ENCODE results near the gene KRT85. TPM values are rescaled to one million over a fixed set of nuclear protein-coding genes. Genes with fewer than 3 reads are reported as not detected.

Gene KRT85
- total and polyA plus RNA-seq, 2 of the 4 experiments (the other 2 are of a cell fraction) = not detected

DNA sequence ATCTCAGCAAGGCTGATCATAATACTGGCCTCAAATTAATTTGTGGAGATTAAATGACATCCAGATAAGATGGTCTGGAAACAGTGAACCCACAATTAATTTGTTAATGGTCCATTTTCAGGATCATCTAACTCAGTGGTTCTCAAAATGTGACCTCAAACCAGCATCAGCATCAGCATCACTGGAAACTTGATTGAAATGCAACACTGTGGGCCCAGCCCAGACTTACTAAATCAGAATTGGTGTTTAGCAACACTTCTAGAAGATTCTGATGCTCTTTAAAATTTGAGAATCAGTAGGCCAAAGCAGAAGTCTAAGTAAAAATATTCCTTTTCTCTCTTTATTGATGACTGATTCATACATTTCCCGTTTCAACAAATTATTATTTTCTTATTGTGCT, 49.5 kb upstream of the KRT85 start:
- ChIA-PET CTCF (no interaction called here), POLR2A (ENCODE audit: unreplicated experiment) (no interaction called here)
- Histone ChIP-seq H3K36me3 (ENCODE audit: control insufficient read depth, insufficient read depth, low read length) (no peaks in the 10 kb centered on the region), H3K4me2 (ENCODE audit: low read depth, low read length) (no peak overlapping the region), H4K20me1 (ENCODE audit: insufficient read depth, low read length) (no peaks in the 10 kb centered on the region), H3K14ac (replicated peaks; ENCODE audit: low read depth, low read length) (no peak overlapping the region), H3K4ac (ENCODE audit: low read depth, low read length) (no peak overlapping the region), H3K27me3 (ENCODE audit: control insufficient read depth, insufficient read depth, low read length) (peaks cover 10% of the 10 kb centered on the region), H4K5ac (ENCODE audit: low read depth, low read length) (no peak overlapping the region), H3K27ac (ENCODE audit: insufficient read depth, low read length) (no peak overlapping the region), H2AK5ac (ENCODE audit: low read depth, low read length) (no peak overlapping the region), H3K18ac (ENCODE audit: low read depth, low read length) (no peak overlapping the region), H3K56ac (ENCODE audit: extremely low read depth, insufficient read depth, low read length) (no peak overlapping the region), H3K23ac (ENCODE audit: low read depth, low read length) (no peak overlapping the region), H3K9ac (ENCODE audit: low read depth, low read length) (no peak overlapping the region), H2BK5ac (ENCODE audit: low read depth, low read length, poor library complexity, severe bottlenecking) (no peak overlapping the region), H2AK9ac (replicated peaks; ENCODE audit: low read depth, low read length, poor library complexity) (no peak overlapping the region), H4K91ac (ENCODE audit: insufficient read depth, low read depth, low read length) (no peak overlapping the region), H3K9me3 (ENCODE audit: control insufficient read depth, insufficient read depth, low read length) (no peaks in the 10 kb centered on the region), H2BK20ac (ENCODE audit: low read depth, low read length) (no peak overlapping the region), H3K9me1 (ENCODE audit: insufficient read depth, low read length) (peaks cover 6% of the 10 kb centered on the region; the same call in 1 of the 2 replicates), H3K4me1 (ENCODE audit: control insufficient read depth, insufficient read depth, low read length) (no peaks in the 10 kb centered on the region), H3K4me3 (ENCODE audit: insufficient read depth, low read depth, low read length) (no peak overlapping the region), H2AFZ (replicated peaks; ENCODE audit: low read length, poor library complexity) (no peak overlapping the region), H2BK15ac (ENCODE audit: low read depth, low read length) (no peak overlapping the region), H3K79me1 (ENCODE audit: low read depth in 1 of 2, low read length in 2 of 2) (no peaks in the 10 kb centered on the region), H2BK120ac (ENCODE audit: low read depth, low read length) (no peak overlapping the region), H4K8ac (ENCODE audit: low read depth in 2 of 2, low read length in 2 of 2) (no peak overlapping the region)
- in situ Hi-C loops (cut with MboI; ENCODE audit: low sequenced_read_pairs) = no loop called here
- ATAC-seq (ENCODE audit: low read depth) (no peak), DNase-seq (no peak)
- intact Hi-C loops (cut with micrococcal nuclease) = no loop called here
- BruUV-seq (replicated peaks) = no TSS peak
- TF ChIP-seq, protein P1, sequence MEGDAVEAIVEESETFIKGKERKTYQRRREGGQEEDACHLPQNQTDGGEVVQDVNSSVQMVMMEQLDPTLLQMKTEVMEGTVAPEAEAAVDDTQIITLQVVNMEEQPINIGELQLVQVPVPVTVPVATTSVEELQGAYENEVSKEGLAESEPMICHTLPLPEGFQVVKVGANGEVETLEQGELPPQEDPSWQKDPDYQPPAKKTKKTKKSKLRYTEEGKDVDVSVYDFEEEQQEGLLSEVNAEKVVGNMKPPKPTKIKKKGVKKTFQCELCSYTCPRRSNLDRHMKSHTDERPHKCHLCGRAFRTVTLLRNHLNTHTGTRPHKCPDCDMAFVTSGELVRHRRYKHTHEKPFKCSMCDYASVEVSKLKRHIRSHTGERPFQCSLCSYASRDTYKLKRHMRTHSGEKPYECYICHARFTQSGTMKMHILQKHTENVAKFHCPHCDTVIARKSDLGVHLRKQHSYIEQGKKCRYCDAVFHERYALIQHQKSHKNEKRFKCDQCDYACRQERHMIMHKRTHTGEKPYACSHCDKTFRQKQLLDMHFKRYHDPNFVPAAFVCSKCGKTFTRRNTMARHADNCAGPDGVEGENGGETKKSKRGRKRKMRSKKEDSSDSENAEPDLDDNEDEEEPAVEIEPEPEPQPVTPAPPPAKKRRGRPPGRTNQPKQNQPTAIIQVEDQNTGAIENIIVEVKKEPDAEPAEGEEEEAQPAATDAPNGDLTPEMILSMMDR (conservative IDR thresholded peaks at IDR 0.05; ENCODE audit: low read depth, low read length) = no peak
- TF ChIP-seq NFE2L2 (IDR thresholded peaks at IDR 0.05; ENCODE audit: low read depth, low read length) (no peak), MAFK (IDR thresholded peaks at IDR 0.05; ENCODE audit: low read depth, low read length) (no peak), FOS (IDR thresholded peaks at IDR 0.05; ENCODE audit: low read depth, low read length) (no peak), RCOR1 (IDR thresholded peaks at IDR 0.05; ENCODE audit: insufficient replicate concordance, low read length) (no peak), CHD1 (IDR thresholded peaks at IDR 0.05; ENCODE audit: low read depth, low read length) (no peak), BHLHE40 (IDR thresholded peaks at IDR 0.05; ENCODE audit: low read depth, low read length) (no peak), RAD21 (IDR thresholded peaks at IDR 0.05; ENCODE audit: low read length) (no peak), MXI1 (IDR thresholded peaks at IDR 0.05; ENCODE audit: borderline replicate concordance, low read depth, low read length) (no peak), MAZ (IDR thresholded peaks at IDR 0.05; ENCODE audit: borderline replicate concordance, low read depth, low read length) (no peak)
- no CpG with 5 or more reads among the region's 1 CpG for WGBS, 2 experiments (ENCODE audit: extremely low coverage in 2 of 2, insufficient read length in 1 of 2)
- dilution Hi-C loops (cut with HindIII; ENCODE audit: low sequenced_read_pairs, unreplicated experiment) = no loop called here
